Endothelial cell (in vitro differentiated cells): ENCODE data around the gene H2BK1. TPM values are rescaled to one million over a fixed set of nuclear protein-coding genes. Genes with fewer than 3 reads are reported as not detected.

ENCODE experiments used
- DNase-seq: peaks from one replicate; pipeline ENCODE4 v3.0.0; 2021; ENCODE audit warnings: low spot score
- H3K27ac Mint-ChIP-seq: one replicate; pipeline ENCODE4 v1.8.0; 2021; ENCODE audit warnings: mixed read lengths, inconsistent platforms; ENCODE audit not compliant: unreplicated experiment
- H3K27me3 Mint-ChIP-seq: one replicate; pipeline ENCODE4 v1.8.0; 2021; ENCODE audit warnings: mild to moderate bottlenecking, moderate library complexity, mixed read lengths, inconsistent platforms; ENCODE audit not compliant: unreplicated experiment
- H3K36me3 Mint-ChIP-seq: one replicate; pipeline ENCODE4 v1.8.0; 2021; ENCODE audit warnings: mild to moderate bottlenecking, low read depth, mixed read lengths, inconsistent platforms; ENCODE audit not compliant: unreplicated experiment
- H3K4me1 Mint-ChIP-seq: one replicate; pipeline ENCODE4 v1.8.0; 2021; ENCODE audit warnings: mild to moderate bottlenecking, mixed read lengths, inconsistent platforms; ENCODE audit not compliant: unreplicated experiment
- H3K4me3 Mint-ChIP-seq: one replicate; pipeline ENCODE4 v1.8.0; 2021; ENCODE audit warnings: mild to moderate bottlenecking, mixed read lengths, inconsistent platforms; ENCODE audit not compliant: unreplicated experiment
- H3K9me3 Mint-ChIP-seq: one replicate; pipeline ENCODE4 v1.8.0; 2021; ENCODE audit warnings: mixed read lengths, inconsistent platforms; ENCODE audit not compliant: unreplicated experiment
- total RNA-seq: library from RNA; stranded (reverse); fragmentation: NEBNext Ultra II Directional; extraction: Animal tissue kit (Norgen Biotek cat#: 25700); gene quantifications from one replicate; pipeline ENCODE4 v1.2.1, GENCODE V29; 2021; ENCODE audit not compliant: unreplicated experiment
- TF ChIP-seq, protein P1 (sequence below): fragments of 200-600 bp; sonication (generic); IDR thresholded peaks from one replicate; pipeline ENCODE4 v1.5.0; 2021; ENCODE audit warnings: antibody characterized with exemption; ENCODE audit not compliant: unreplicated experiment

Gene H2BK1
- total RNA-seq, 1 donor from 2014 or later: not detected

DNA sequence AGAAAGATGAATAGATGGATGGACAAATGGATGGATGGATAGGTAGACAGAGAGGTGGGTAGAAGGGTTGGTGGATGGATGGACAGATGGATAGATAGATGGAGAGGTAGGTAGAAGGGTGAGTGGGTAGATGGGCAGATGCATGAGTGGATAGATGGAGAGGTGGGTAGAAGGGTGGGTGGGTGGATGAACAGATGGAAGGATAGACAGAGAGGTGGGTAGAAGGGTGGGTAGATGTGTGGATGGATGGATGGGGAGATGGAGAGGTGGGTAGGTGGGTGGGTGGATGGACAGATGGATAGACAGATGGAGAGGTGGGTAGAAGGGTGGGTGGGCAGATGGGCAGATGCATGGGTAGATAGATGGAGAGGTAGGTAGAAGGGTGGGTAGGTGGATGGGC, 12.4 kb downstream of the H2BK1 start:
- H3K4me3 Mint-ChIP-seq: no peak overlapping the region
- H3K9me3 Mint-ChIP-seq: no peaks in the 10 kb centered on the region
- TF ChIP-seq, protein P1, sequence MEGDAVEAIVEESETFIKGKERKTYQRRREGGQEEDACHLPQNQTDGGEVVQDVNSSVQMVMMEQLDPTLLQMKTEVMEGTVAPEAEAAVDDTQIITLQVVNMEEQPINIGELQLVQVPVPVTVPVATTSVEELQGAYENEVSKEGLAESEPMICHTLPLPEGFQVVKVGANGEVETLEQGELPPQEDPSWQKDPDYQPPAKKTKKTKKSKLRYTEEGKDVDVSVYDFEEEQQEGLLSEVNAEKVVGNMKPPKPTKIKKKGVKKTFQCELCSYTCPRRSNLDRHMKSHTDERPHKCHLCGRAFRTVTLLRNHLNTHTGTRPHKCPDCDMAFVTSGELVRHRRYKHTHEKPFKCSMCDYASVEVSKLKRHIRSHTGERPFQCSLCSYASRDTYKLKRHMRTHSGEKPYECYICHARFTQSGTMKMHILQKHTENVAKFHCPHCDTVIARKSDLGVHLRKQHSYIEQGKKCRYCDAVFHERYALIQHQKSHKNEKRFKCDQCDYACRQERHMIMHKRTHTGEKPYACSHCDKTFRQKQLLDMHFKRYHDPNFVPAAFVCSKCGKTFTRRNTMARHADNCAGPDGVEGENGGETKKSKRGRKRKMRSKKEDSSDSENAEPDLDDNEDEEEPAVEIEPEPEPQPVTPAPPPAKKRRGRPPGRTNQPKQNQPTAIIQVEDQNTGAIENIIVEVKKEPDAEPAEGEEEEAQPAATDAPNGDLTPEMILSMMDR: no peak
- DNase-seq: no peak
- peaks cover 4% of the 10 kb centered on the region for H3K27me3 Mint-ChIP-seq
- no peaks in the 10 kb centered on the region for H3K36me3 Mint-ChIP-seq
- no peak overlapping the region for H3K27ac Mint-ChIP-seq
- peaks cover 6% of the 10 kb centered on the region for H3K4me1 Mint-ChIP-seq

DNA sequence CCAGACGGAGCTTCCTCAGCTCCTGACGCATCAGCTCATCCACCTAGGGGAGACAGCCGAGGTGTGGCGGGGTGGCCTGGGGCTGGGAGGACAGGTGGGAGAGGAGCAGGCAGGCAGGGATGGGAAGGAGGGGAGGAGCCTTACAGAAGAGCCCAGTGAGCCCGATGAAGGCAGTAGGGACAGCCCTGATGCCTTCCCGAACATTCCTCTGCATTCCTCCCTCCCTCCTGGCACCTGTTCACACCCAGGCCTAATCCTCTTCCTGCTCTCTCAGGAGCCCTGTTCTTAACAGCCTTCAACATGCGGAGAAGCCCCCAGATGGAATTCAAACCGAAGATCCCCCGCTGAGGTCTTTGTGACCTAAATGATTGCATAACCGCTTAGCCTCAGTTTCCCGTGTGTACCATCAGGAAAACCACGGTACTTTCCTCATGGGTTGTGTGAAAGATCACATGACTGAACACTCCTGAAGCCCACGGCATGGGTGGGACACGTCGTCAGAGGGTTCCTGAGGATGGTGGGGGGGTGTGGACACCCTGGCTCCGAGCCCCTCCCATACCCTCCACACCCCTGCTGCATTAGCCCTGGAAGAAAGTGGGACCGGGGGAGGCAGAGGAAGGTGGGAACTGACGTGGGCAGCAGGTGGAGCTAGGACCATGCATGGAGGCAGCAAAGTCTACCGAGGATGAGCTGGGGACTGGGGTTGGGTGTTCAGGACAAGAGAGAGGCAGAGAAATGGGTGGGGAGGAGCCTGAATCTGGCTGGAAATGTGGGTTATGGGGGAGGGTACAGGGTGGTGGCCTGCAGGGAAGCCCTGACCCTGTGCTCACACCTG, 14.5 kb downstream of the H2BK1 start:
- peaks cover 16% of the 10 kb centered on the region for H3K4me1 Mint-ChIP-seq
- no peak overlapping the region for H3K4me3 Mint-ChIP-seq
- DNase-seq: no peak
- H3K9me3 Mint-ChIP-seq: no peaks in the 10 kb centered on the region
- peaks cover 7% of the 10 kb centered on the region for H3K27me3 Mint-ChIP-seq
- H3K27ac Mint-ChIP-seq: no peak overlapping the region
- no peaks in the 10 kb centered on the region for H3K36me3 Mint-ChIP-seq
- TF ChIP-seq, protein P1: no peak

DNA sequence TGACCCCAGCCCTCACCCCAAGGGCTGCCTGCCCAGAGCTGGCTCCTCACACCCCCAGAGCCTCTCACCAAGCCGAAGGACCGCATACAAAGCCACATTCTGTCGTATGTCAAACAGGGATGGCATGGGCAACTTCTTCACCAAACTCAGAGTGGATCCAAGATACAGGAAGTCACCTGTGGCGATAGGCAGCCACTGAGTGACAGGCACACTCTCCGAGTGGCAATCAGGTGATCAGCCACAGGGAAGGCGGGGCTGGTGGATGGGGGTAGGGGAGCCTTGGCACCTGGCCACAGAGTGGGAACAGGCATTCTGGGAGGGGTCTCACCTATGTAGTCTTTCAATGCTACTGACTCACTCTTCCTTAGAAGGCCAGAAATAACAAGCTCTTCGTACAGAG, 16.1 kb downstream of the H2BK1 start:
- no peak for DNase-seq
- H3K27ac Mint-ChIP-seq: no peak overlapping the region

DNA sequence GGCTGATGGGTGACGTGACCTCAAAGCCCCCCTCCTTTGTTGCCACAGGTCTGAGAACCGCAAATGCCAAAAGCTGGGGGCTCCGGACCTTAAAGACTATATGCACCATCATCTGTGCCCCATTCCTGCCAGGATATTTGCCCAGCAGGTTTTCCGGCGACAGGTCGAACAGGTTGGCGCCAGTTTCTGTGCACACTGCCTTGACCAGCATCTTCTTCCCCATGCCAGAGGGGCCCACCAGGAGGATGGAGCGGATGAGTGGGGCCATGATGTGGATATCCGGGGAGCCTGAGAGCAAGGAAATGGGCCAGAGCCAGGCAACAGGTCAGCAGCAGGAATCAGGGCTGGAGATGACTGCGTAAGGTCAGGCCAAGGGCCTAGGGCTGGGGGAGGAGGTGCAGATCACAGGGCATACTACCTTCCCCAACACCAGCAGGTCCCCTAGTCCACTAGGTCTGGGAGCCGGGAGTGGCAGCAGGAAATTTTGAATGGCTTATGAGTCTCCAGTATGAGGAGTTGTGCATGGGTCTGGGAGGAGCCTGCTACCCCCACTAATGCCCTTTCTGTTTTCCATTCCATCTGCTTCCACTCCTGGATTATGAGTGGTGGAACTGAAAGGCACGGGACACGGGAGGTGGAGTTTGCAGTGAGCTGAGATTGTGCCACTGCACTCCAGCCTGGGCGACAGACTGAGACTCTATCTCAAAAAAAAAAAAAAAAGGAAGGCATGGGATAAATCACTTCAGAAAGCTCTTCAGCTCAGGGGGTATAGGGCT, 16.9 kb downstream of the H2BK1 start:
- DNase-seq: no peak
- H3K9me3 Mint-ChIP-seq: no peaks in the 10 kb centered on the region
- no peak overlapping the region for H3K27ac Mint-ChIP-seq

More for the DNA sequence above, 16.1 kb downstream of the H2BK1 start:
- H3K36me3 Mint-ChIP-seq: no peaks in the 10 kb centered on the region
- TF ChIP-seq, protein P1: no peak
- H3K9me3 Mint-ChIP-seq: no peaks in the 10 kb centered on the region
- peaks cover 23% of the 10 kb centered on the region for H3K4me1 Mint-ChIP-seq
- peaks cover 11% of the 10 kb centered on the region for H3K27me3 Mint-ChIP-seq
- no peak overlapping the region for H3K4me3 Mint-ChIP-seq

More for the DNA sequence above, 16.9 kb downstream of the H2BK1 start:
- TF ChIP-seq, protein P1: no peak
- Mint-ChIP-seq H3K36me3 (no peaks in the 10 kb centered on the region), H3K4me1 (peaks cover 23% of the 10 kb centered on the region), H3K4me3 (no peak overlapping the region), H3K27me3 (peaks cover 15% of the 10 kb centered on the region)
